GM12878 (cell line): Measurements from ENCODE around the gene RIPK4. TPM values are rescaled to one million over a fixed set of nuclear protein-coding genes. Genes with fewer than 3 reads are reported as not detected.
"Not testable (repeated sequence)": the region's sequence is repeated elsewhere in the genome, so short reads cannot be mapped to it uniquely, and the experiment has no call there.

Source experiments
- ATAC-seq: fragments of 200-7000 bp; cut with Tn5 transposase; 3 replicates; pipeline ENCODE4 v1.9.1; 2020; ENCODE audit warnings: mild to moderate bottlenecking, moderate library complexity
- BruUV-seq: library from RNA; stranded (reverse); fragments of 400-500 nt; replicated peaks from 2 replicates; lab custom pipeline; 2021; lab: Mats Ljungman, UMichigan
- CTCF ChIA-PET: fragments of 300-600 bp; sonication (Branson Sonifier 250); formaldehyde crosslinking; extraction: SDS; loops from one replicate; lab custom pipeline; 2021; ENCODE audit warnings: inconsistent platforms; lab: Yijun Ruan, JAX
- POLR2A ChIA-PET: fragments of 350-600 bp; formaldehyde crosslinking; extraction: SDS; loops from one replicate; lab custom pipeline; 2021; ENCODE audit warnings: inconsistent platforms; lab: Charles Lee
- RAD21 ChIA-PET: fragments of 300-600 bp; sonication (Branson Sonifier 250); formaldehyde crosslinking; loops from one replicate; lab custom pipeline; 2023; ENCODE audit warnings: antibody characterized with exemption; ENCODE audit not compliant: unreplicated experiment; lab: Charles Lee
- SMC1A ChIA-PET: fragments of 300-600 bp; sonication (Branson Sonifier 250); formaldehyde crosslinking; loops from one replicate; lab custom pipeline; 2023; ENCODE audit not compliant: unreplicated experiment, uncharacterized antibody; lab: Charles Lee
- DNase-seq: peaks from one replicate; pipeline ENCODE4 v3.0.0-alpha.2; 2011; ENCODE audit warnings: low read depth, low spot score
- FAIRE-seq: peaks from 3 replicates; lab custom pipeline; 2011; peaks lifted over from hg19 to GRCh38; lab: Jason Lieb, UNC
- H2AFZ ChIP-seq: 2 replicates; pipeline ENCODE4 v1.6.0; 2011; ENCODE audit warnings: low read depth, low read length, control low read depth; ENCODE audit not compliant: control insufficient read depth
- H3K27ac ChIP-seq: 2 replicates; pipeline ENCODE4 v1.5.1; 2011; ENCODE audit warnings: control low read depth; ENCODE audit not compliant: control insufficient read depth, insufficient read depth
- H3K27me3 ChIP-seq, 2 experiments: replicated peaks in 1 of 2; 2 replicates each; pipeline versions ENCODE4 v1.6.0 to v1.6.1; 2011; ENCODE audit warnings: low read length in 1 of 2; ENCODE audit not compliant: control insufficient read depth in 2 of 2, insufficient read depth in 2 of 2
- H3K36me3 ChIP-seq, 2 experiments: 2 replicates each; pipeline ENCODE4 v1.5.1; 2011; ENCODE audit warnings: low read length in 1 of 2; ENCODE audit not compliant: control insufficient read depth in 2 of 2, insufficient read depth in 2 of 2
- H3K4me1 ChIP-seq: 2 replicates; pipeline ENCODE4 v1.6.1; 2011; ENCODE audit warnings: mild to moderate bottlenecking, low read length, moderate library complexity, mixed read lengths; ENCODE audit not compliant: control insufficient read depth, insufficient read depth
- H3K4me2 ChIP-seq: 2 replicates; pipeline ENCODE4 v1.6.0; 2011; ENCODE audit warnings: control low read depth; ENCODE audit not compliant: control insufficient read depth, insufficient read depth
- H3K4me3 ChIP-seq: fragments of 200-600 bp; sonication (generic); 2 replicates; pipeline ENCODE4 v1.5.1; 2016
- H3K79me2 ChIP-seq: 2 replicates; pipeline ENCODE4 v1.6.0; 2011; ENCODE audit warnings: low read length; ENCODE audit not compliant: control insufficient read depth, insufficient read depth
- H3K9ac ChIP-seq: 2 replicates; pipeline ENCODE4 v1.8.0; 2011; ENCODE audit warnings: low read length, control low read depth, mixed read lengths; ENCODE audit not compliant: control insufficient read depth, insufficient read depth
- H3K9me3 ChIP-seq: replicated peaks from 3 replicates; pipeline ENCODE4 v1.5.1; 2011; ENCODE audit warnings: mild to moderate bottlenecking, low read length; ENCODE audit not compliant: control insufficient read depth, insufficient read depth
- H4K20me1 ChIP-seq: 2 replicates; pipeline ENCODE4 v1.6.0; 2011; ENCODE audit not compliant: control insufficient read depth, insufficient read depth
- WGBS: methylation state at CpG from one replicate; pipeline ENCODE4 v1.1.6; 2016; ENCODE audit warnings: low lambda C conversion rate; ENCODE audit not compliant: insufficient replicate concordance, insufficient coverage; ENCODE audit errors: missing lambda C conversion rate; 5-methylcytosine and 5-hydroxymethylcytosine counted together
- in situ Hi-C: fragments of 300-500 bp; cut with MboI; formaldehyde crosslinking; loops from 9 replicates; pipeline ENCODE4 v1.14.3; 2018; ENCODE audit warnings: mixed read lengths
- intact Hi-C: fragments of 100-400 bp; cut with micrococcal nuclease; formaldehyde crosslinking; loops from one replicate; pipeline ENCODE4 v1.14.2; 2022; ENCODE audit not compliant: unreplicated experiment
- polyA plus RNA-seq, 11 experiments: library from polyadenylated mRNA; depleted of rRNA in 4 of 11; unstranded in 6 of 11; stranded (reverse) in 5 of 11; fragments of >200 nt; fragmentation: Nextera tagmentation in 4 of 11; fragmentation: Illumina TruSeq in 1 of 11; extraction: Ambion mirVana in 4 of 11; extraction: Trizol in 1 of 11; gene quantifications; 1 replicate in 1 of 11; 2 replicates in 10 of 11; pipeline versions ENCODE4 v1.2.1 to v1.2.3, GENCODE V29; 2011 to 2016; ENCODE audit warnings: inconsistent platforms in 2 of 11, missing spikeins in 2 of 11, low read depth in 1 of 11
- total RNA-seq, 4 experiments: library from RNA; depleted of rRNA in 3 of 4; stranded (reverse); fragments of >200 nt in 3 of 4; fragmentation: Illumina TruSeq in 1 of 4; extraction: Trizol in 1 of 4; gene quantifications; 2 replicates each; pipeline versions ENCODE4 v1.2.1 to v1.2.3, GENCODE V29; 2013 to 2021
- TF ChIP-seq, protein P1 (sequence below): fragments of 450-650 bp; IDR thresholded peaks from 2 replicates; pipeline ENCODE4 v1.6.1; 2018; ENCODE audit warnings: mild to moderate bottlenecking, low read depth, moderate library complexity; ENCODE audit not compliant: partially characterized antibody
- TF ChIP-seq, protein P2 (sequence below): fragments of 450-650 bp; formaldehyde crosslinking; IDR thresholded peaks from 2 replicates; pipeline ENCODE4 v1.4.0; 2022; ENCODE audit warnings: mild to moderate bottlenecking, moderate library complexity

Gene RIPK4
- total and polyA plus RNA-seq, 10 of the 15 experiments (the other 5 are each of a cell fraction or from before 2014, with no cell fraction given) = 0.05 TPM; not detected in 9

DNA sequence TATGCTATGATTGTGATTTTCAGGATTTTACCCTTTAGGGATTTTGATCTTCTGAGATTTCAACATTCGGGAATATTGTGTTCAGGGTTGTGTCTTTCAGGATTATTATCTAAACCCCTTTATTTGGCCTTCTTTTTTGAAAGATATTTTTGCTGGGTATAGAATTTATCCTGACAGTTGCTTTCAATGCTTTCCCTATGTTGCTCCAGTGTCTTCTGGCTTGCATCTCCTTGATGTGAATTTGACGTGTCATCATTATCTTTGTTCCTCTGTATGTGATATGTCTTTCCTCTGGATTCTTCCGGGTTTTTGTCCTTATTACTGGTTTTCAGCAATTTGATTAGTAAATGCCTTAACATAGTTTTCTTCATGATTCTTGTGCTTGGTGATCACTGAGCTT is 25.9 kb upstream of the RIPK4 start (continued):
- TF ChIP-seq, protein P1, sequence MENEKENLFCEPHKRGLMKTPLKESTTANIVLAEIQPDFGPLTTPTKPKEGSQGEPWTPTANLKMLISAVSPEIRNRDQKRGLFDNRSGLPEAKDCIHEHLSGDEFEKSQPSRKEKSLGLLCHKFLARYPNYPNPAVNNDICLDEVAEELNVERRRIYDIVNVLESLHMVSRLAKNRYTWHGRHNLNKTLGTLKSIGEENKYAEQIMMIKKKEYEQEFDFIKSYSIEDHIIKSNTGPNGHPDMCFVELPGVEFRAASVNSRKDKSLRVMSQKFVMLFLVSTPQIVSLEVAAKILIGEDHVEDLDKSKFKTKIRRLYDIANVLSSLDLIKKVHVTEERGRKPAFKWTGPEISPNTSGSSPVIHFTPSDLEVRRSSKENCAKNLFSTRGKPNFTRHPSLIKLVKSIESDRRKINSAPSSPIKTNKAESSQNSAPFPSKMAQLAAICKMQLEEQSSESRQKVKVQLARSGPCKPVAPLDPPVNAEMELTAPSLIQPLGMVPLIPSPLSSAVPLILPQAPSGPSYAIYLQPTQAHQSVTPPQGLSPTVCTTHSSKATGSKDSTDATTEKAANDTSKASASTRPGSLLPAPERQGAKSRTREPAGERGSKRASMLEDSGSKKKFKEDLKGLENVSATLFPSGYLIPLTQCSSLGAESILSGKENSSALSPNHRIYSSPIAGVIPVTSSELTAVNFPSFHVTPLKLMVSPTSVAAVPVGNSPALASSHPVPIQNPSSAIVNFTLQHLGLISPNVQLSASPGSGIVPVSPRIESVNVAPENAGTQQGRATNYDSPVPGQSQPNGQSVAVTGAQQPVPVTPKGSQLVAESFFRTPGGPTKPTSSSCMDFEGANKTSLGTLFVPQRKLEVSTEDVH = no peak

DNA sequence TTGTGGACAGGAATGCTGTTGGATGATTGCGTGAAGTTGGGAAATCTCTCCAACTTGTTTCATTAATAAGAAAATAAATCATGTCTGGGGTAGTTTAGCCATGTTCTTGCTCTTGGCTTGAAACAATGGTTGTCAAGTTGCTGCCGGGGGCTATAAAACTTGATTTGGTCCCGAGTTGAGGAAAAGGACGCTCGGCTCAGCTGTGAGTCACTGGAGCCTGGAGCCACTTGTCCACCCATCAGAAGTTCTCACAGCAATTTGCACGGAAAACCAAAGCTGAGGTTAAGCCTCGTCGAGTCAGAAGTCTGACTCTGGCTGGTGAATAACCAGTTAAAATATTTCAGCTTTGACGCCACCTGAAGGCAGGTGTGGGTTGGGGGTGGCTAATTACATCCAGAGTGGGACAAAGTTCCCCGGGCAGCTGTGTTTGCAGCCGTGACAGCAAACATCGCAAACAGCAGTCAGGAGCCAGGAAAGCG is 19.7 kb upstream of the RIPK4 start:
- ChIA-PET CTCF (interaction anchor here (1.2 kb wide), 1 partner anchor 503 kb away, joined by 3 read pairs; no protein-coding TSS in a partner anchor), POLR2A (interaction anchor here (0.7 kb wide), 1 partner anchor 11 kb away, joined by 6 read pairs; no protein-coding TSS in a partner anchor), SMC1A (no interaction called here), RAD21 (interaction anchor here (1.0 to 1.1 kb wide), 2 partner anchors 10 to 504 kb away, joined by 3 to 4 read pairs; no protein-coding TSS in a partner anchor)
- no TSS peak for BruUV-seq
- ATAC-seq (no peak), FAIRE-seq (no peak), DNase-seq (no peak)
- H4K20me1 ChIP-seq = no peaks in the 10 kb centered on the region
- no peaks in the 10 kb centered on the region for H3K9me3 ChIP-seq
- H2AFZ ChIP-seq = no peak overlapping the region
- H3K9ac ChIP-seq = no peak overlapping the region
- intact Hi-C loops = no loop called here
- 66% methylated on average over 13 of the region's 13 CpGs for WGBS
- H3K27ac ChIP-seq = no peak overlapping the region
- H3K79me2 ChIP-seq = no peaks in the 10 kb centered on the region
- H3K4me1 ChIP-seq = no peaks in the 10 kb centered on the region
- H3K4me2 ChIP-seq = no peak overlapping the region
- no peak overlapping the region for H3K4me3 ChIP-seq
- in situ Hi-C loops = no loop called here
- no peaks in the 10 kb centered on the region for H3K36me3 ChIP-seq
- H3K27me3 ChIP-seq = no peaks in the 10 kb centered on the region; a peak in 1 of 4 replicates
- TF ChIP-seq, protein P2, sequence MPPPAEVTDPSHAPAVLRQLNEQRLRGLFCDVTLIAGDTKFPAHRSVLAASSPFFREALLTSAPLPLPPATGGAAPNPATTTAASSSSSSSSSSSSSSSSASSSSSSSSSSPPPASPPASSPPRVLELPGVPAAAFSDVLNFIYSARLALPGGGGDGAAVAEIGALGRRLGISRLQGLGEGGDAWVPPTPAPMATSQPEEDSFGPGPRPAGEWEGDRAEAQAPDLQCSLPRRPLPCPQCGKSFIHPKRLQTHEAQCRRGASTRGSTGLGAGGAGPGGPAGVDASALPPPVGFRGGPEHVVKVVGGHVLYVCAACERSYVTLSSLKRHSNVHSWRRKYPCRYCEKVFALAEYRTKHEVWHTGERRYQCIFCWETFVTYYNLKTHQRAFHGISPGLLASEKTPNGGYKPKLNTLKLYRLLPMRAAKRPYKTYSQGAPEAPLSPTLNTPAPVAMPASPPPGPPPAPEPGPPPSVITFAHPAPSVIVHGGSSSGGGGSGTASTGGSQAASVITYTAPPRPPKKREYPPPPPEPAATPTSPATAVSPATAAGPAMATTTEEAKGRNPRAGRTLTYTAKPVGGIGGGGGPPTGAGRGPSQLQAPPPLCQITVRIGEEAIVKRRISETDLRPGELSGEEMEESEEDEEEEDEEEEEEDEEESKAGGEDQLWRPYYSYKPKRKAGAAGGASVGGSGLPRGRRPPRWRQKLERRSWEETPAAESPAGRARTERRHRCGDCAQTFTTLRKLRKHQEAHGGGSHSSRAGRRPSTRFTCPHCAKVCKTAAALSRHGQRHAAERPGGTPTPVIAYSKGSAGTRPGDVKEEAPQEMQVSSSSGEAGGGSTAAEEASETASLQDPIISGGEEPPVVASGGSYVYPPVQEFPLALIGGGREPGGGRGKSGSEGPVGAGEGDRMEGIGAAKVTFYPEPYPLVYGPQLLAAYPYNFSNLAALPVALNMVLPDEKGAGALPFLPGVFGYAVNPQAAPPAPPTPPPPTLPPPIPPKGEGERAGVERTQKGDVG (CRISPR knock-in tag) = no peak

DNA sequence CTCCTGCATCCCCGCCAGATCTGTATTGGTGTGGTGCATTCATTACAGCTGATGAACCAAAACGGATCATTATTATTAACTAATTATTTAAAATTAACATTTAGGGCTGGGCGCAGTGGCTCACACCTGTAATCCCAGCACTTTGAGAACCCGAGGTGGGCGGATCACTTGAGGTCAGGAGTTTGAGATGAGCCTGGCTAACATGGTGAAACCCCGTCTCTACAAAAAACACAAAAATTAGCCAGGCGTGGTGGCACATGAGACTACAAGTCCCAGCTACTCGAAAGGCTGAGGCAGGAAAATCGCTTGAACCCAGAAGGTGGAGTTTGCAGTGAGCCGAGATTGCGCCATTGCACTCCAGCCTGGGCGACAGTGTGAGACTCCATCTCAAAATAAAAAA is 18.4 kb upstream of the RIPK4 start:
- H4K20me1 ChIP-seq, H3K4me2 ChIP-seq, BruUV-seq, H3K27me3 ChIP-seq, H2AFZ ChIP-seq, H3K79me2 ChIP-seq, DNase-seq, POLR2A ChIA-PET, H3K9me3 ChIP-seq, SMC1A ChIA-PET, FAIRE-seq, H3K4me3 ChIP-seq, intact Hi-C loops, in situ Hi-C loops, H3K9ac ChIP-seq, H3K36me3 ChIP-seq, H3K4me1 ChIP-seq, ATAC-seq, H3K27ac ChIP-seq: not testable (repeated sequence)
- 48% methylated on average over 12 of the region's 12 CpGs for WGBS
- RAD21 ChIA-PET = interaction anchor here (0.8 to 1.1 kb wide), 2 partner anchors 332 to 439 kb away, joined by 3 to 4 read pairs; no protein-coding TSS in a partner anchor
- CTCF ChIA-PET = interaction anchor here (1.2 kb wide), 1 partner anchor 502 kb away, joined by 3 read pairs; no protein-coding TSS in a partner anchor
